Endothelial cell of umbilical vein (primary cell): Measurements from ENCODE around the gene TTF2. TPM values are rescaled to one million over a fixed set of nuclear protein-coding genes. Genes with fewer than 3 reads are reported as not detected.

ENCODE experiments used
- BruUV-seq: library from RNA; stranded (reverse); fragments of 400-500 nt; replicated peaks from 2 replicates; lab custom pipeline; 2021; lab: Mats Ljungman, UMichigan
- CTCF ChIA-PET: fragments of 300-600, 350-600 bp; sonication (Branson Sonifier 250); formaldehyde crosslinking; loops from one replicate; lab custom pipeline; 2021; ENCODE audit warnings: antibody characterized with exemption, inconsistent platforms; lab: Charles Lee
- POLR2A ChIA-PET: fragments of 300-600, 350-600 bp; sonication (Branson Sonifier 250); formaldehyde crosslinking; loops from one replicate; lab custom pipeline; 2021; ENCODE audit warnings: antibody characterized with exemption, inconsistent platforms; lab: Charles Lee
- DNase-seq: peaks from one replicate; pipeline ENCODE4 v3.0.0-alpha.2; 2011; ENCODE audit warnings: low read depth, low spot score
- FAIRE-seq: peaks from 2 replicates; lab custom pipeline; 2011; peaks lifted over from hg19 to GRCh38; lab: Jason Lieb, UNC
- H2AFZ ChIP-seq: 2 replicates; pipeline ENCODE4 v1.6.0; 2012; ENCODE audit warnings: low read depth, low read length, control low read depth, inconsistent platforms
- H3K27ac ChIP-seq: 2 replicates; pipeline ENCODE4 v1.5.1; 2011; ENCODE audit warnings: low read depth, mild to moderate bottlenecking, control low read depth, low read length, moderate library complexity; ENCODE audit not compliant: insufficient read depth
- H3K27me3 ChIP-seq, 2 experiments: 2 replicates each; pipeline versions ENCODE4 v1.6.0 to v1.6.1; 2011; ENCODE audit warnings: low read length in 2 of 2, mixed read lengths in 1 of 2; ENCODE audit not compliant: control insufficient read depth in 2 of 2, insufficient read depth in 2 of 2
- H3K36me3 ChIP-seq, 2 experiments: 2 replicates in 1 of 2; 3 replicates in 1 of 2; pipeline ENCODE4 v1.5.1; 2011; ENCODE audit warnings: low read length in 2 of 2, mild to moderate bottlenecking in 1 of 2, moderate library complexity in 1 of 2; ENCODE audit not compliant: control insufficient read depth in 2 of 2, insufficient read depth in 2 of 2; ENCODE audit errors: extremely low read depth in 1 of 2
- H3K4me1 ChIP-seq: 3 replicates; pipeline ENCODE4 v1.5.1; 2011; ENCODE audit warnings: mild to moderate bottlenecking, low read length; ENCODE audit not compliant: control insufficient read depth, insufficient read depth; ENCODE audit errors: extremely low read depth
- H3K4me2 ChIP-seq: 2 replicates; pipeline ENCODE4 v1.6.1; 2011; ENCODE audit warnings: low read length, control low read depth, mixed read lengths; ENCODE audit not compliant: insufficient read depth
- H3K4me3 ChIP-seq, 3 experiments: fragments of 200-600 bp in 1 of 3; sonication (generic), shearing (Covaris generic) in 1 of 3; replicated peaks in 1 of 3; 2 replicates each; pipeline ENCODE4 v1.5.1; 2011 to 2016; ENCODE audit warnings: control low read depth in 3 of 3, low read length in 3 of 3, mild to moderate bottlenecking in 2 of 3, inconsistent platforms in 1 of 3, low read depth in 1 of 3, moderate library complexity in 1 of 3; ENCODE audit not compliant: insufficient read depth in 1 of 3
- H3K79me2 ChIP-seq: 2 replicates; pipeline ENCODE4 v1.6.0; 2012; ENCODE audit warnings: low read length, inconsistent platforms; ENCODE audit not compliant: control insufficient read depth, insufficient read depth
- H3K9ac ChIP-seq: replicated peaks from 2 replicates; pipeline ENCODE3; 2011; ENCODE audit warnings: low read length, control low read depth; ENCODE audit not compliant: insufficient read depth; ENCODE audit errors: extremely low read depth
- H3K9me1 ChIP-seq: replicated peaks from 3 replicates; pipeline ENCODE4 v1.6.0; 2011; ENCODE audit warnings: mild to moderate bottlenecking, low read length; ENCODE audit not compliant: control insufficient read depth, insufficient read depth; ENCODE audit errors: extremely low read depth
- H3K9me3 ChIP-seq: replicated peaks from 2 replicates; pipeline ENCODE4 v1.5.1; 2012; ENCODE audit warnings: low read length, inconsistent platforms; ENCODE audit not compliant: control insufficient read depth, insufficient read depth
- H4K20me1 ChIP-seq: replicated peaks from 2 replicates; pipeline ENCODE3; 2011; ENCODE audit warnings: mild to moderate bottlenecking, low read length; ENCODE audit not compliant: control insufficient read depth, insufficient read depth; ENCODE audit errors: extremely low read depth
- EZH2 ChIP-seq: IDR thresholded peaks from 2 replicates; pipeline ENCODE4 v1.6.1; 2012; ENCODE audit warnings: borderline replicate concordance, low read depth, mild to moderate bottlenecking, moderate library complexity, low read length, inconsistent platforms; ENCODE audit not compliant: severe bottlenecking
- FOS ChIP-seq: IDR thresholded peaks from 2 replicates; pipeline ENCODE4 v1.6.1; 2011; ENCODE audit warnings: mild to moderate bottlenecking, low read length, moderate library complexity, borderline replicate concordance; ENCODE audit not compliant: insufficient read depth
- GATA2 ChIP-seq: IDR thresholded peaks from 2 replicates; pipeline ENCODE4 v1.7.0; 2011; ENCODE audit warnings: low read depth, mild to moderate bottlenecking, moderate library complexity, mixed read lengths, low read length; ENCODE audit not compliant: insufficient read length, insufficient read depth
- JUN ChIP-seq: IDR thresholded peaks from 2 replicates; pipeline ENCODE4 v1.6.1; 2011; ENCODE audit warnings: borderline replicate concordance, low read depth; ENCODE audit not compliant: insufficient read length, insufficient read depth
- MYC ChIP-seq: IDR thresholded peaks from one replicate; pipeline ENCODE4 v1.6.1; 2011; ENCODE audit warnings: mild to moderate bottlenecking, low read depth, low read length
- POLR2A ChIP-seq: IDR thresholded peaks from 2 replicates; pipeline ENCODE4 v1.6.1; 2012; ENCODE audit warnings: low read depth, mild to moderate bottlenecking, control low read depth, low read length
- POLR2AphosphoS5 ChIP-seq: IDR thresholded peaks from 2 replicates; pipeline ENCODE4 v1.6.1; 2012; ENCODE audit warnings: low read depth, mild to moderate bottlenecking, control low read depth, low read length, moderate library complexity; ENCODE audit not compliant: insufficient read depth
- dilution Hi-C: fragments of 300-500 bp; cut with MboI; formaldehyde crosslinking; loops from one replicate; pipeline ENCODE4 v1.15.0; 2019; ENCODE audit warnings: low sequenced_read_pairs; ENCODE audit not compliant: extremely low pct_ligation_motif_present
- intact Hi-C: fragments of 100-400 bp; cut with micrococcal nuclease; formaldehyde crosslinking; loops from one replicate; pipeline ENCODE4 v1.10.0; 2022
- polyA plus RNA-seq, 4 experiments: library from polyadenylated mRNA; depleted of rRNA in 3 of 4; stranded (reverse) in 3 of 4; unstranded in 1 of 4; fragments of >200 nt; gene quantifications; 2 replicates each; pipeline versions ENCODE4 v1.2.1 to v1.2.3, GENCODE V29; 2011 to 2012; ENCODE audit warnings: missing spikeins in 1 of 4
- total RNA-seq: library from RNA; stranded (reverse); gene quantifications from 2 replicates; pipeline ENCODE4 v1.2.3, GENCODE V29; 2021
- TF ChIP-seq, protein P1 (sequence below), 2 donors: IDR thresholded peaks; 1 replicate in 1 of 2; 2 replicates in 1 of 2; pipeline ENCODE4 v1.5.1; 2011; ENCODE audit warnings: low read length in 2 of 2, mild to moderate bottlenecking in 2 of 2, moderate library complexity in 2 of 2, control low read depth in 1 of 2, inconsistent platforms in 1 of 2, low read depth in 1 of 2; ENCODE audit not compliant: insufficient read depth in 1 of 2; ENCODE audit errors: extremely low read depth in 1 of 2
- TF ChIP-seq, protein P2 (sequence below): IDR thresholded peaks from 2 replicates; pipeline ENCODE4 v1.6.1; 2011; ENCODE audit not compliant: insufficient read depth, insufficient read length

The TTF2 gene
- total and polyA plus RNA-seq, 2 donors (not counting 3 experiments of a cell fraction or from before 2014, with no cell fraction given): 8.8 to 44.4 TPM

DNA sequence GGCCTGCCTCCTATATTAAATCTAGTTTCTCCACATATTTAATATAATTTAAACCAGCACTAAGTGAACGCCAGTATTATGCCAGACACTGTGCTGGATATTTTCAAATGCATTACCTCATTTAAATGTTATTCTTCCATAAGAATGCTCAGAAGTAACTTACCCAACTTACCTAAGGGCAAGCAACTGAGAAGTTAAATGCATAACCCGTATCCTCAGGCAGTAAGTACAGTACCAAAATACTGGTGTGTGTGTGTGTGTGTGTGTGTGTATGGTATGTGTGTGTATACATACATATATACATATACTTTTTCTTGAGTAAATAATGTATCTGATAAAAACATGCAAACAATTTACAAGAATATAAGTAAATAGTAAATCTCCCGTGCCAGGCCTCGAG, 70.4 kb downstream of the TTF2 start:
- Histone ChIP-seq H3K27ac (no peak overlapping the region), H3K4me1 (no peaks in the 10 kb centered on the region), H3K4me3 (no peak overlapping the region), H3K9me1 (no peaks in the 10 kb centered on the region), H3K79me2 (no peaks in the 10 kb centered on the region), H3K9me3 (no peaks in the 10 kb centered on the region), H4K20me1 (no peaks in the 10 kb centered on the region), H3K36me3 (no peaks in the 10 kb centered on the region), H2AFZ (no peak overlapping the region), H3K4me2 (no peak overlapping the region), H3K27me3 (peaks cover 9 to 15% of the 10 kb centered on the region in 2 experiments), H3K9ac (no peak overlapping the region)
- ChIA-PET POLR2A (no interaction called here), CTCF (interaction anchor here (1.1 to 5.0 kb wide), 3 partner anchors 38 to 62 kb away, joined by 3 to 490 read pairs (median 70); no protein-coding TSS in a partner anchor)
- no peak for TF ChIP-seq GATA2
- TF ChIP-seq POLR2A: no peak
- TF ChIP-seq MYC: no peak
- TF ChIP-seq FOS: no peak
- no peak for TF ChIP-seq EZH2
- TF ChIP-seq JUN: no peak
- TF ChIP-seq, protein P1, sequence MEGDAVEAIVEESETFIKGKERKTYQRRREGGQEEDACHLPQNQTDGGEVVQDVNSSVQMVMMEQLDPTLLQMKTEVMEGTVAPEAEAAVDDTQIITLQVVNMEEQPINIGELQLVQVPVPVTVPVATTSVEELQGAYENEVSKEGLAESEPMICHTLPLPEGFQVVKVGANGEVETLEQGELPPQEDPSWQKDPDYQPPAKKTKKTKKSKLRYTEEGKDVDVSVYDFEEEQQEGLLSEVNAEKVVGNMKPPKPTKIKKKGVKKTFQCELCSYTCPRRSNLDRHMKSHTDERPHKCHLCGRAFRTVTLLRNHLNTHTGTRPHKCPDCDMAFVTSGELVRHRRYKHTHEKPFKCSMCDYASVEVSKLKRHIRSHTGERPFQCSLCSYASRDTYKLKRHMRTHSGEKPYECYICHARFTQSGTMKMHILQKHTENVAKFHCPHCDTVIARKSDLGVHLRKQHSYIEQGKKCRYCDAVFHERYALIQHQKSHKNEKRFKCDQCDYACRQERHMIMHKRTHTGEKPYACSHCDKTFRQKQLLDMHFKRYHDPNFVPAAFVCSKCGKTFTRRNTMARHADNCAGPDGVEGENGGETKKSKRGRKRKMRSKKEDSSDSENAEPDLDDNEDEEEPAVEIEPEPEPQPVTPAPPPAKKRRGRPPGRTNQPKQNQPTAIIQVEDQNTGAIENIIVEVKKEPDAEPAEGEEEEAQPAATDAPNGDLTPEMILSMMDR (IDR thresholded peaks at IDR 0.05; ENCODE audit: extremely low read depth in 1 of 2, insufficient read depth in 1 of 2, low read depth in 1 of 2, low read length in 2 of 2): no peak
- TF ChIP-seq, protein P2, sequence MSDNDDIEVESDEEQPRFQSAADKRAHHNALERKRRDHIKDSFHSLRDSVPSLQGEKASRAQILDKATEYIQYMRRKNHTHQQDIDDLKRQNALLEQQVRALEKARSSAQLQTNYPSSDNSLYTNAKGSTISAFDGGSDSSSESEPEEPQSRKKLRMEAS: no peak
- no peak for TF ChIP-seq POLR2AphosphoS5
- no TSS peak for BruUV-seq
- FAIRE-seq: no peak
- no peak for DNase-seq
- intact Hi-C loops (no loop called here), dilution Hi-C loops (no loop called here)
